Measurements from ENCODE around the gene AMOTL2. TPM values are rescaled to one million over a fixed set of nuclear protein-coding genes. Genes with fewer than 3 reads are reported as not detected.

Gene AMOTL2
- total RNA-seq = 100 to 1,000 TPM in 1 of 3 donors, 10 to 100 TPM in 2; 78.3 to 281 (median 83.2) TPM

- no peaks in the 10 kb centered on the region for H3K9me3 ChIP-seq
- no peaks in the 10 kb centered on the region for H3K36me3 ChIP-seq
- H3K4me1 ChIP-seq = peaks cover 15 to 16% of the 10 kb centered on the region in 2 donors
- TF ChIP-seq POLR2AphosphoS5 (IDR thresholded peaks at IDR 0.05) (peak; percentile 91 to 98 (median 98)), CTCF (IDR thresholded peaks at IDR 0.05) (no peak), POLR2A (IDR thresholded peaks at IDR 0.05) (peak; percentile 88)
- intact Hi-C loops (cut with DNase I; ENCODE audit: low total_unique reads) = loop anchor here (2.0 to 10.0 kb wide), 3 partner anchors 63 to 111 kb away; partner anchors contain the start of genes ANAPC13 and CEP63
- peak; percentile 85 to 92 for DNase-seq (ENCODE audit: low spot score in 2 of 2)
- H3K27ac ChIP-seq = peak within 1 kb of the TSS; percentile 97 to 100
- no peaks in the 10 kb centered on the region for H3K27me3 ChIP-seq
- peak within 1 kb of the TSS; percentile 76 to 89 (median 80) for H3K4me3 ChIP-seq
Measured at GRCh38 chr3:134374105-134374790, at the start of gene AMOTL2. Gene AMOTL2, minus strand, starts transcription at chr3:134374447. Its CDS starts 3,014 bp downstream, at chr3:134371433.

- no peak for DNase-seq (ENCODE audit: low spot score in 2 of 2)
- TF ChIP-seq CTCF (IDR thresholded peaks at IDR 0.05) = no peak
- no peak for TF ChIP-seq POLR2A (IDR thresholded peaks at IDR 0.05)
- no peak overlapping the region for H3K4me3 ChIP-seq
- H3K27me3 ChIP-seq = no peaks in the 10 kb centered on the region
- H3K9me3 ChIP-seq = no peaks in the 10 kb centered on the region
- H3K36me3 ChIP-seq = no peaks in the 10 kb centered on the region
- no peak overlapping the region for H3K27ac ChIP-seq
- intact Hi-C loops (cut with DNase I; ENCODE audit: low total_unique reads) = no loop called here
- no peaks in the 10 kb centered on the region for H3K4me1 ChIP-seq
Measured at GRCh38 chr3:134423153-134423552, 48.9 kb upstream of the AMOTL2 start.

GRCh38 chr3:134419960-134420321, 45.7 kb upstream of the AMOTL2 start:
- H3K27me3 ChIP-seq = no peaks in the 10 kb centered on the region
- DNase-seq (ENCODE audit: low spot score in 2 of 2) = no peak

GRCh38 chr3:134419214-134419959, 45.1 kb upstream of the AMOTL2 start:
- H3K4me1 ChIP-seq = no peaks in the 10 kb centered on the region
- DNase-seq (ENCODE audit: low spot score in 2 of 2) = no peak
- no peak overlapping the region for H3K4me3 ChIP-seq
- no peak overlapping the region for H3K27ac ChIP-seq
- H3K27me3 ChIP-seq = no peaks in the 10 kb centered on the region
- no peaks in the 10 kb centered on the region for H3K36me3 ChIP-seq
- no peaks in the 10 kb centered on the region for H3K9me3 ChIP-seq
- intact Hi-C loops (cut with DNase I; ENCODE audit: low total_unique reads) = no loop called here
- no peak for TF ChIP-seq POLR2A (IDR thresholded peaks at IDR 0.05)
- no peak for TF ChIP-seq CTCF (IDR thresholded peaks at IDR 0.05)
- TF ChIP-seq POLR2AphosphoS5 (IDR thresholded peaks at IDR 0.05) = no peak

More at GRCh38 chr3:134419960-134420321, 45.7 kb upstream of the AMOTL2 start:
- Histone ChIP-seq H3K4me3 (no peak overlapping the region), H3K9me3 (no peaks in the 10 kb centered on the region), H3K36me3 (no peaks in the 10 kb centered on the region), H3K27ac (no peak overlapping the region), H3K4me1 (no peaks in the 10 kb centered on the region)
- intact Hi-C loops (cut with DNase I; ENCODE audit: low total_unique reads) = no loop called here
- TF ChIP-seq POLR2A (IDR thresholded peaks at IDR 0.05) = no peak
- no peak for TF ChIP-seq POLR2AphosphoS5 (IDR thresholded peaks at IDR 0.05)
- no peak for TF ChIP-seq CTCF (IDR thresholded peaks at IDR 0.05)

DNA sequence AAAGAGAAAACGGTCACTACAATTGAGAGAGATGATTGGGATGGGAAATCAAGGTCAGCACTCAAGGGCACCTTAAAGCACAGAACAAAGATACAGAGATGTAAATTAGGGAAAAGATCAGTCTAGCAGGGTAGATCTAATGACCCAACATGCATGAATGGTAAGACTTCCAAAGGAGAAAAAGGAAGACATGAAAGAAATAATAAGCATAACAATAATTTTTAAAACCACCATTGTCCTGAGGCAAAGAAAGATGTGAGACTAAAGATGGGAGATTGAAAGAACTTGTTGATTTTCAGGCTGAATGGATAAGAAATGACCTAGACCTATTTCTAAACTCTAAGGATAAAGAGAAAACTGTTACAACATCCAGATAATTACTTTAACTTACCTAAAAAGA, 34.8 kb upstream of the AMOTL2 start:
- H3K27ac ChIP-seq = no peak overlapping the region
- DNase-seq (ENCODE audit: low spot score in 2 of 2) = no peak
- H3K4me3 ChIP-seq = no peak overlapping the region
- no peaks in the 10 kb centered on the region for H3K9me3 ChIP-seq
- H3K4me1 ChIP-seq = peaks cover 0 to 3% of the 10 kb centered on the region in 2 donors
- intact Hi-C loops (cut with DNase I; ENCODE audit: low total_unique reads) = no loop called here
- H3K27me3 ChIP-seq = no peaks in the 10 kb centered on the region
- TF ChIP-seq POLR2A (IDR thresholded peaks at IDR 0.05) (no peak), CTCF (IDR thresholded peaks at IDR 0.05) (no peak), POLR2AphosphoS5 (IDR thresholded peaks at IDR 0.05) (no peak)
- no peaks in the 10 kb centered on the region for H3K36me3 ChIP-seq
